ENCODE data around the gene CENPE.

CENPE gene

GRCh38 chr4:103123114-103123513, 75.0 kb downstream of the CENPE start:
- no peaks in the 10 kb centered on the region for H3K9me3 ChIP-seq (ENCODE audit: control insufficient read depth, insufficient read depth, low read length)
- no peaks in the 10 kb centered on the region for H3K36me3 ChIP-seq (ENCODE audit: control insufficient read depth, insufficient read depth, low read length)
- no peak overlapping the region for H3K4me3 ChIP-seq (ENCODE audit: low read depth, low read length)
- no peaks in the 10 kb centered on the region for H3K27me3 ChIP-seq (ENCODE audit: control insufficient read depth, insufficient read depth, low read length)
- H3K9ac ChIP-seq (ENCODE audit: low read depth, low read length) = no peak overlapping the region
- no peaks in the 10 kb centered on the region for H3K4me1 ChIP-seq (ENCODE audit: control insufficient read depth, insufficient read depth, low read length)

GRCh38 chr4:103118166-103118565, 80.0 kb downstream of the CENPE start:
- Histone ChIP-seq H3K4me3 (ENCODE audit: low read depth, low read length) (no peak overlapping the region), H3K9me3 (ENCODE audit: control insufficient read depth, insufficient read depth, low read length) (no peaks in the 10 kb centered on the region), H3K27me3 (ENCODE audit: control insufficient read depth, insufficient read depth, low read length) (no peaks in the 10 kb centered on the region), H3K4me1 (ENCODE audit: control insufficient read depth, insufficient read depth, low read length) (no peaks in the 10 kb centered on the region), H3K36me3 (ENCODE audit: control insufficient read depth, insufficient read depth, low read length) (no peaks in the 10 kb centered on the region), H3K9ac (ENCODE audit: low read depth, low read length) (no peak overlapping the region)

- Histone ChIP-seq H3K27me3 (ENCODE audit: control insufficient read depth, insufficient read depth, low read length) (no peaks in the 10 kb centered on the region), H3K4me3 (ENCODE audit: low read depth, low read length) (no peak overlapping the region), H3K9ac (ENCODE audit: low read depth, low read length) (no peak overlapping the region), H3K9me3 (ENCODE audit: control insufficient read depth, insufficient read depth, low read length) (no peaks in the 10 kb centered on the region), H3K36me3 (ENCODE audit: control insufficient read depth, insufficient read depth, low read length) (no peaks in the 10 kb centered on the region), H3K4me1 (ENCODE audit: control insufficient read depth, insufficient read depth, low read length) (no peaks in the 10 kb centered on the region)
These were observed 86.5 kb downstream of the CENPE start for GRCh38 chr4:103111598-103111997.

GRCh38 chr4:103108542-103108941, 89.6 kb downstream of the CENPE start:
- no peak overlapping the region for H3K4me3 ChIP-seq (ENCODE audit: low read depth, low read length)
- H3K36me3 ChIP-seq (ENCODE audit: control insufficient read depth, insufficient read depth, low read length) = no peaks in the 10 kb centered on the region
- no peaks in the 10 kb centered on the region for H3K9me3 ChIP-seq (ENCODE audit: control insufficient read depth, insufficient read depth, low read length)
- H3K9ac ChIP-seq (ENCODE audit: low read depth, low read length) = no peak overlapping the region
- no peaks in the 10 kb centered on the region for H3K27me3 ChIP-seq (ENCODE audit: control insufficient read depth, insufficient read depth, low read length)
- H3K4me1 ChIP-seq (ENCODE audit: control insufficient read depth, insufficient read depth, low read length) = no peaks in the 10 kb centered on the region

- Histone ChIP-seq H3K36me3 (ENCODE audit: control insufficient read depth, insufficient read depth, low read length) (no peaks in the 10 kb centered on the region), H3K9me3 (ENCODE audit: control insufficient read depth, insufficient read depth, low read length) (no peaks in the 10 kb centered on the region), H3K4me3 (ENCODE audit: low read depth, low read length) (no peak overlapping the region), H3K27me3 (ENCODE audit: control insufficient read depth, insufficient read depth, low read length) (no peaks in the 10 kb centered on the region), H3K9ac (ENCODE audit: low read depth, low read length) (no peak overlapping the region), H3K4me1 (ENCODE audit: control insufficient read depth, insufficient read depth, low read length) (no peaks in the 10 kb centered on the region)
These were observed 92.4 kb downstream of the CENPE start for GRCh38 chr4:103105558-103106356.

GRCh38 chr4:103104886-103105285, 93.3 kb downstream of the CENPE start:
- no peaks in the 10 kb centered on the region for H3K27me3 ChIP-seq (ENCODE audit: control insufficient read depth, insufficient read depth, low read length)
- no peaks in the 10 kb centered on the region for H3K36me3 ChIP-seq (ENCODE audit: control insufficient read depth, insufficient read depth, low read length)
- no peaks in the 10 kb centered on the region for H3K9me3 ChIP-seq (ENCODE audit: control insufficient read depth, insufficient read depth, low read length)
- H3K4me3 ChIP-seq (ENCODE audit: low read depth, low read length) = no peak overlapping the region
- H3K4me1 ChIP-seq (ENCODE audit: control insufficient read depth, insufficient read depth, low read length) = no peaks in the 10 kb centered on the region
- H3K9ac ChIP-seq (ENCODE audit: low read depth, low read length) = no peak overlapping the region

GRCh38 chr4:103100691-103101090, 97.5 kb downstream of the CENPE start:
- H3K4me1 ChIP-seq (ENCODE audit: control insufficient read depth, insufficient read depth, low read length) = no peaks in the 10 kb centered on the region
- no peak overlapping the region for H3K9ac ChIP-seq (ENCODE audit: low read depth, low read length)

GRCh38 chr4:103099691-103100392, 98.3 kb downstream of the CENPE start, which contains the start of gene BDH2:
BDH2 (minus strand) TSS chr4:103099834; CDS start chr4:103096254, 3,580 bp downstream.
- H3K4me1 ChIP-seq (ENCODE audit: control insufficient read depth, insufficient read depth, low read length) = no peaks in the 10 kb centered on the region
- H3K4me3 ChIP-seq (ENCODE audit: low read depth, low read length) = peak within 1 kb of the TSS; percentile 63
- no peaks in the 10 kb centered on the region for H3K36me3 ChIP-seq (ENCODE audit: control insufficient read depth, insufficient read depth, low read length)
- no peaks in the 10 kb centered on the region for H3K27me3 ChIP-seq (ENCODE audit: control insufficient read depth, insufficient read depth, low read length)
- peak within 1 kb of the TSS; percentile 50 for H3K9ac ChIP-seq (ENCODE audit: low read depth, low read length)
- H3K9me3 ChIP-seq (ENCODE audit: control insufficient read depth, insufficient read depth, low read length) = no peaks in the 10 kb centered on the region

More at GRCh38 chr4:103100691-103101090, 97.5 kb downstream of the CENPE start:
- H3K36me3 ChIP-seq (ENCODE audit: control insufficient read depth, insufficient read depth, low read length) = no peaks in the 10 kb centered on the region
- no peaks in the 10 kb centered on the region for H3K9me3 ChIP-seq (ENCODE audit: control insufficient read depth, insufficient read depth, low read length)
- H3K27me3 ChIP-seq (ENCODE audit: control insufficient read depth, insufficient read depth, low read length) = no peaks in the 10 kb centered on the region
- H3K4me3 ChIP-seq (ENCODE audit: low read depth, low read length) = no peak overlapping the region

GRCh38 chr4:103098756-103099440, 99.2 kb downstream of the CENPE start:
- no peaks in the 10 kb centered on the region for H3K27me3 ChIP-seq (ENCODE audit: control insufficient read depth, insufficient read depth, low read length)
- H3K36me3 ChIP-seq (ENCODE audit: control insufficient read depth, insufficient read depth, low read length) = no peaks in the 10 kb centered on the region
- no peaks in the 10 kb centered on the region for H3K9me3 ChIP-seq (ENCODE audit: control insufficient read depth, insufficient read depth, low read length)
- peak overlapping the region; percentile 63 for H3K4me3 ChIP-seq (ENCODE audit: low read depth, low read length)
- peak overlapping the region; percentile 50 for H3K9ac ChIP-seq (ENCODE audit: low read depth, low read length)
- H3K4me1 ChIP-seq (ENCODE audit: control insufficient read depth, insufficient read depth, low read length) = no peaks in the 10 kb centered on the region

- no peak overlapping the region for H3K4me3 ChIP-seq (ENCODE audit: low read depth, low read length)
- H3K9me3 ChIP-seq (ENCODE audit: control insufficient read depth, insufficient read depth, low read length) = no peaks in the 10 kb centered on the region
- no peaks in the 10 kb centered on the region for H3K36me3 ChIP-seq (ENCODE audit: control insufficient read depth, insufficient read depth, low read length)
- H3K27me3 ChIP-seq (ENCODE audit: control insufficient read depth, insufficient read depth, low read length) = no peaks in the 10 kb centered on the region
- no peaks in the 10 kb centered on the region for H3K4me1 ChIP-seq (ENCODE audit: control insufficient read depth, insufficient read depth, low read length)
- H3K9ac ChIP-seq (ENCODE audit: low read depth, low read length) = peak overlapping the region; percentile 37
These were observed 99.8 kb downstream of the CENPE start for GRCh38 chr4:103098341-103098740.

GRCh38 chr4:103097112-103097511, 101.0 kb downstream of the CENPE start:
- no peaks in the 10 kb centered on the region for H3K9me3 ChIP-seq (ENCODE audit: control insufficient read depth, insufficient read depth, low read length)
- H3K4me3 ChIP-seq (ENCODE audit: low read depth, low read length) = no peak overlapping the region
- H3K36me3 ChIP-seq (ENCODE audit: control insufficient read depth, insufficient read depth, low read length) = no peaks in the 10 kb centered on the region
- no peaks in the 10 kb centered on the region for H3K27me3 ChIP-seq (ENCODE audit: control insufficient read depth, insufficient read depth, low read length)
- no peaks in the 10 kb centered on the region for H3K4me1 ChIP-seq (ENCODE audit: control insufficient read depth, insufficient read depth, low read length)
- no peak overlapping the region for H3K9ac ChIP-seq (ENCODE audit: low read depth, low read length)
